ENCODE data around the gene PACS1. TPM values are rescaled to one million over a fixed set of nuclear protein-coding genes. Genes with fewer than 3 reads are reported as not detected.

Gene PACS1
- polyA plus RNA-seq, 1 donor (not counting 4 experiments of a cell fraction or from before 2014, with no cell fraction given) = 14.9 TPM

GRCh38 chr11:66194391-66194790, 124.3 kb downstream of the PACS1 start:
- no peak overlapping the region for H3K27ac ChIP-seq (ENCODE audit: control insufficient read depth, insufficient read depth, low read length)
- no peak overlapping the region for H3K9ac ChIP-seq (ENCODE audit: control insufficient read depth, extremely low read depth, insufficient read depth, low read length)
- dilution Hi-C loops (cut with MboI; ENCODE audit: extremely low pct_ligation_motif_present, low sequenced_read_pairs) = no loop called here
- no peaks in the 10 kb centered on the region for H3K9me1 ChIP-seq (ENCODE audit: control insufficient read depth, extremely low read depth, insufficient read depth, low read length)
- H3K9me3 ChIP-seq (ENCODE audit: control insufficient read depth, low read depth, low read length) = no peaks in the 10 kb centered on the region
- no peak overlapping the region for H3K4me2 ChIP-seq (ENCODE audit: control insufficient read depth, extremely low read depth, insufficient read depth, low read depth, low read length)
- TF ChIP-seq, protein P1, sequence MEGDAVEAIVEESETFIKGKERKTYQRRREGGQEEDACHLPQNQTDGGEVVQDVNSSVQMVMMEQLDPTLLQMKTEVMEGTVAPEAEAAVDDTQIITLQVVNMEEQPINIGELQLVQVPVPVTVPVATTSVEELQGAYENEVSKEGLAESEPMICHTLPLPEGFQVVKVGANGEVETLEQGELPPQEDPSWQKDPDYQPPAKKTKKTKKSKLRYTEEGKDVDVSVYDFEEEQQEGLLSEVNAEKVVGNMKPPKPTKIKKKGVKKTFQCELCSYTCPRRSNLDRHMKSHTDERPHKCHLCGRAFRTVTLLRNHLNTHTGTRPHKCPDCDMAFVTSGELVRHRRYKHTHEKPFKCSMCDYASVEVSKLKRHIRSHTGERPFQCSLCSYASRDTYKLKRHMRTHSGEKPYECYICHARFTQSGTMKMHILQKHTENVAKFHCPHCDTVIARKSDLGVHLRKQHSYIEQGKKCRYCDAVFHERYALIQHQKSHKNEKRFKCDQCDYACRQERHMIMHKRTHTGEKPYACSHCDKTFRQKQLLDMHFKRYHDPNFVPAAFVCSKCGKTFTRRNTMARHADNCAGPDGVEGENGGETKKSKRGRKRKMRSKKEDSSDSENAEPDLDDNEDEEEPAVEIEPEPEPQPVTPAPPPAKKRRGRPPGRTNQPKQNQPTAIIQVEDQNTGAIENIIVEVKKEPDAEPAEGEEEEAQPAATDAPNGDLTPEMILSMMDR (optimal IDR thresholded peaks at IDR 0.05 in 1 of 3, IDR thresholded peaks at IDR 0.05 in 1 of 3, conservative IDR thresholded peaks at IDR 0.05 in 1 of 3; ENCODE audit: extremely low read depth in 1 of 3, insufficient read depth in 2 of 3, low read length in 3 of 3) = no peak
- no peak for TF ChIP-seq EZH2 (IDR thresholded peaks at IDR 0.05; ENCODE audit: low read length)
- peaks cover 11% of the 10 kb centered on the region for H3K4me1 ChIP-seq (ENCODE audit: control insufficient read depth, extremely low read depth, insufficient read depth, low read length)
- H3K79me2 ChIP-seq (ENCODE audit: control insufficient read depth, insufficient read depth, low read length) = no peaks in the 10 kb centered on the region
- no peak overlapping the region for H2AFZ ChIP-seq (ENCODE audit: control insufficient read depth, low read length)
- no peaks in the 10 kb centered on the region for H3K27me3 ChIP-seq (ENCODE audit: control insufficient read depth, extremely low read depth, insufficient read depth, low read length)
- no peak overlapping the region for H3K4me3 ChIP-seq (ENCODE audit: control insufficient read depth in 2 of 3, extremely low read depth in 1 of 3, insufficient read depth in 2 of 3, low read depth in 1 of 3, low read length in 3 of 3)
- FAIRE-seq (no peak), DNase-seq (ENCODE audit: low read depth, low spot score) (no peak)
- no peaks in the 10 kb centered on the region for H4K20me1 ChIP-seq (ENCODE audit: control insufficient read depth, extremely low read depth, insufficient read depth, low read length)
- H3K36me3 ChIP-seq (ENCODE audit: control insufficient read depth in 2 of 2, extremely low read depth in 1 of 2, insufficient read depth in 2 of 2, low read length in 2 of 2) = peaks cover 2 to 4% of the 10 kb centered on the region in 2 experiments

- Histone ChIP-seq H3K9me3 (ENCODE audit: control insufficient read depth, low read depth, low read length) (no peaks in the 10 kb centered on the region), H3K4me2 (ENCODE audit: control insufficient read depth, extremely low read depth, insufficient read depth, low read depth, low read length) (no peak overlapping the region), H2AFZ (ENCODE audit: control insufficient read depth, low read length) (no peak overlapping the region), H3K79me2 (ENCODE audit: control insufficient read depth, insufficient read depth, low read length) (no peaks in the 10 kb centered on the region), H3K27ac (ENCODE audit: control insufficient read depth, insufficient read depth, low read length) (no peak overlapping the region), H3K4me3 (ENCODE audit: control insufficient read depth in 2 of 3, extremely low read depth in 1 of 3, insufficient read depth in 2 of 3, low read depth in 1 of 3, low read length in 3 of 3) (no peak overlapping the region), H3K9ac (ENCODE audit: control insufficient read depth, extremely low read depth, insufficient read depth, low read length) (no peak overlapping the region), H4K20me1 (ENCODE audit: control insufficient read depth, extremely low read depth, insufficient read depth, low read length) (no peaks in the 10 kb centered on the region), H3K27me3 (ENCODE audit: control insufficient read depth, extremely low read depth, insufficient read depth, low read length) (no peaks in the 10 kb centered on the region), H3K36me3 (ENCODE audit: control insufficient read depth in 2 of 2, extremely low read depth in 1 of 2, insufficient read depth in 2 of 2, low read length in 2 of 2) (peaks cover 2 to 4% of the 10 kb centered on the region in 2 experiments), H3K9me1 (ENCODE audit: control insufficient read depth, extremely low read depth, insufficient read depth, low read length) (no peaks in the 10 kb centered on the region), H3K4me1 (ENCODE audit: control insufficient read depth, extremely low read depth, insufficient read depth, low read length) (peaks cover 11% of the 10 kb centered on the region)
- FAIRE-seq (no peak), DNase-seq (ENCODE audit: low read depth, low spot score) (no peak)
- dilution Hi-C loops (cut with MboI; ENCODE audit: extremely low pct_ligation_motif_present, low sequenced_read_pairs) = no loop called here
- TF ChIP-seq EZH2 (IDR thresholded peaks at IDR 0.05; ENCODE audit: low read length) = no peak
- TF ChIP-seq, protein P1 (optimal IDR thresholded peaks at IDR 0.05 in 1 of 3, IDR thresholded peaks at IDR 0.05 in 1 of 3, conservative IDR thresholded peaks at IDR 0.05 in 1 of 3; ENCODE audit: extremely low read depth in 1 of 3, insufficient read depth in 2 of 3, low read length in 3 of 3) = no peak
These were observed 125.8 kb downstream of the PACS1 start for GRCh38 chr11:66195867-66196266.
